HepG2 (cell line): ENCODE data around the gene TAT. TPM values are rescaled to one million over a fixed set of nuclear protein-coding genes. Genes with fewer than 3 reads are reported as not detected.

Experiments used
- CEBPG ChIP-seq: IDR thresholded peaks from 2 replicates; pipeline ENCODE4 v1.6.1; 2016
- JDP2 ChIP-seq: sonication (generic); formaldehyde crosslinking; IDR thresholded peaks from 2 replicates; pipeline ENCODE4 v1.8.1; 2022; ENCODE audit warnings: missing genetic modification reagents, borderline replicate concordance
- KDM5A ChIP-seq: fragments of 200-600 bp; sonication (generic); IDR thresholded peaks from 2 replicates; pipeline ENCODE4 v1.7.0; 2018; ENCODE audit warnings: antibody characterized with exemption, mild to moderate bottlenecking, low read length, borderline replicate concordance
- RFX3 ChIP-seq: IDR thresholded peaks from 2 replicates; pipeline ENCODE4 v1.6.1; 2016; ENCODE audit warnings: missing biosample characterization, missing genetic modification reagents
- SIN3B ChIP-seq: fragments of 150-350 bp; IDR thresholded peaks from 2 replicates; pipeline ENCODE4 v1.6.1; 2014; ENCODE audit warnings: low read length
- TOPORS ChIP-seq: sonication (generic); formaldehyde crosslinking; IDR thresholded peaks from 2 replicates; pipeline ENCODE4 v1.8.0; 2023; ENCODE audit warnings: mild to moderate bottlenecking, missing genetic modification reagents
- ZNF263 ChIP-seq: sonication (generic); formaldehyde crosslinking; IDR thresholded peaks from 2 replicates; pipeline ENCODE4 v1.4.0; 2020; ENCODE audit warnings: missing genetic modification reagents
- polyA plus RNA-seq, 8 experiments: library from polyadenylated mRNA; depleted of rRNA in 3 of 8; stranded (reverse) in 7 of 8; unstranded in 1 of 8; fragments of >200 nt; fragmentation: Illumina TruSeq in 4 of 8; extraction: Trizol in 4 of 8; gene quantifications; 2 replicates each; pipeline versions ENCODE4 v1.2.1 to v1.2.3, GENCODE V29; 2011 to 2016; ENCODE audit warnings: low read depth in 4 of 8, missing spikeins in 1 of 8, mixed read lengths in 1 of 8; ENCODE audit not compliant: insufficient read depth in 1 of 8
- total RNA-seq, 5 experiments: library from RNA; depleted of rRNA; stranded (reverse); fragments of >200 nt; fragmentation: Illumina TruSeq; extraction: Trizol; gene quantifications; 2 replicates each; pipeline ENCODE4 v1.2.3, GENCODE V29; 2016; ENCODE audit warnings: low read depth in 1 of 5
- TF ChIP-seq, protein P1 (sequence below): sonication (generic); formaldehyde crosslinking; IDR thresholded peaks from 2 replicates; pipeline ENCODE4 v1.5.1; 2020; ENCODE audit warnings: mild to moderate bottlenecking, moderate library complexity, missing genetic modification reagents
- TF ChIP-seq, protein P2 (sequence below): sonication (generic); formaldehyde crosslinking; IDR thresholded peaks from 2 replicates; pipeline ENCODE4 v1.4.0; 2020; ENCODE audit warnings: missing genetic modification reagents, borderline replicate concordance
- TF ChIP-seq, protein P3 (sequence below): sonication (generic); formaldehyde crosslinking; IDR thresholded peaks from 2 replicates; pipeline ENCODE4 v1.5.1; 2020; ENCODE audit warnings: missing genetic modification reagents, mild to moderate bottlenecking, borderline replicate concordance
- TF ChIP-seq, protein P4 (sequence below): fragments of 450-650 bp; IDR thresholded peaks from 2 replicates; pipeline ENCODE4 v1.6.1; 2016
- TF ChIP-seq, protein P5 (sequence below): sonication (generic); formaldehyde crosslinking; IDR thresholded peaks from 2 replicates; pipeline ENCODE4 v1.4.0; 2020; ENCODE audit warnings: missing genetic modification reagents, borderline replicate concordance
- TF ChIP-seq, protein P6 (sequence below): sonication (generic); formaldehyde crosslinking; IDR thresholded peaks from 2 replicates; pipeline ENCODE4 v1.8.1; 2023; ENCODE audit warnings: mild to moderate bottlenecking, missing genetic modification reagents
- TF ChIP-seq, protein P7 (sequence below): sonication (generic); formaldehyde crosslinking; IDR thresholded peaks from 2 replicates; pipeline ENCODE4 v1.8.0; 2022; ENCODE audit warnings: mild to moderate bottlenecking, missing genetic modification reagents; ENCODE audit not compliant: insufficient replicate concordance

Gene TAT
- total and polyA plus RNA-seq, 2 of the 13 experiments (the other 11 are each of a cell fraction or from before 2014, with no cell fraction given): 1.6 to 5.8 TPM

DNA sequence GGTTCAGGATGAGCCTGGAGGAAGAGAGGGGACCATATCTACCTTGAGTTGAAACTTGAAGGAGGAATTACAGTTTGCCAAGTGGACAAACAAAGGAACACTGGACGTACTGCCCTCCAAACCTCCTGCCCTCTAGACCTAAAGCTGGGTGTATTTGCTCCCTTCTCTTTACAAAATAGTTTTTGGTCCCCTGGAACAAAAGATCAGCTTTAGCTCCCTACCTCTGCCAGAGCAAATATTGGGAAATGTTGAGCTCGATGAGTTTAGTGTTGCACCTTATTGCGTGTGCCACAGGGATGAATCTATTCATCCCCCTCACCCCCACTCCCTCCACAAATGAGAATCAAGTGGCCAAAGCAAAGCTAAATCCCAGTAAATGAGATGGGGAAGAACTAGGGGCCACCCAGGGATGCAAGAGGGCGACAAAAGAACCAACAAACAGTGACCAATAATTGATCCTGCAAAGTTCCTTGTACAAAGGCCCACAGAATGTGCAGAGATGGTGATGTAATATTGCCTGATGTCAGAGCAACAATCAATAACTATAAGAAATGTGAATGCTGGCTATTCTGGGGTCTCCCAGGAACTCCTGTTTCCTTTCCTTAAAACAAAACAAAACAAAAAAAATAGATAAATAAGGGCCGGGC, 17.2 kb upstream of the TAT start (continued):
- TF ChIP-seq, protein P1, sequence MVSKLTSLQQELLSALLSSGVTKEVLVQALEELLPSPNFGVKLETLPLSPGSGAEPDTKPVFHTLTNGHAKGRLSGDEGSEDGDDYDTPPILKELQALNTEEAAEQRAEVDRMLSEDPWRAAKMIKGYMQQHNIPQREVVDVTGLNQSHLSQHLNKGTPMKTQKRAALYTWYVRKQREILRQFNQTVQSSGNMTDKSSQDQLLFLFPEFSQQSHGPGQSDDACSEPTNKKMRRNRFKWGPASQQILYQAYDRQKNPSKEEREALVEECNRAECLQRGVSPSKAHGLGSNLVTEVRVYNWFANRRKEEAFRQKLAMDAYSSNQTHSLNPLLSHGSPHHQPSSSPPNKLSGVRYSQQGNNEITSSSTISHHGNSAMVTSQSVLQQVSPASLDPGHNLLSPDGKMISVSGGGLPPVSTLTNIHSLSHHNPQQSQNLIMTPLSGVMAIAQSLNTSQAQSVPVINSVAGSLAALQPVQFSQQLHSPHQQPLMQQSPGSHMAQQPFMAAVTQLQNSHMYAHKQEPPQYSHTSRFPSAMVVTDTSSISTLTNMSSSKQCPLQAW: no peak
- TF ChIP-seq KDM5A (no peak), CEBPG (CRISPR knock-in tag) (peak; percentile 99), JDP2 (CRISPR knock-in tag) (no peak), RFX3 (no peak), TOPORS (0 out of 2 replicates have a peak, but pooled peaks have one; percentile 46), SIN3B (no peak), ZNF263 (CRISPR knock-in tag) (peak; percentile 83)
- TF ChIP-seq, protein P2, sequence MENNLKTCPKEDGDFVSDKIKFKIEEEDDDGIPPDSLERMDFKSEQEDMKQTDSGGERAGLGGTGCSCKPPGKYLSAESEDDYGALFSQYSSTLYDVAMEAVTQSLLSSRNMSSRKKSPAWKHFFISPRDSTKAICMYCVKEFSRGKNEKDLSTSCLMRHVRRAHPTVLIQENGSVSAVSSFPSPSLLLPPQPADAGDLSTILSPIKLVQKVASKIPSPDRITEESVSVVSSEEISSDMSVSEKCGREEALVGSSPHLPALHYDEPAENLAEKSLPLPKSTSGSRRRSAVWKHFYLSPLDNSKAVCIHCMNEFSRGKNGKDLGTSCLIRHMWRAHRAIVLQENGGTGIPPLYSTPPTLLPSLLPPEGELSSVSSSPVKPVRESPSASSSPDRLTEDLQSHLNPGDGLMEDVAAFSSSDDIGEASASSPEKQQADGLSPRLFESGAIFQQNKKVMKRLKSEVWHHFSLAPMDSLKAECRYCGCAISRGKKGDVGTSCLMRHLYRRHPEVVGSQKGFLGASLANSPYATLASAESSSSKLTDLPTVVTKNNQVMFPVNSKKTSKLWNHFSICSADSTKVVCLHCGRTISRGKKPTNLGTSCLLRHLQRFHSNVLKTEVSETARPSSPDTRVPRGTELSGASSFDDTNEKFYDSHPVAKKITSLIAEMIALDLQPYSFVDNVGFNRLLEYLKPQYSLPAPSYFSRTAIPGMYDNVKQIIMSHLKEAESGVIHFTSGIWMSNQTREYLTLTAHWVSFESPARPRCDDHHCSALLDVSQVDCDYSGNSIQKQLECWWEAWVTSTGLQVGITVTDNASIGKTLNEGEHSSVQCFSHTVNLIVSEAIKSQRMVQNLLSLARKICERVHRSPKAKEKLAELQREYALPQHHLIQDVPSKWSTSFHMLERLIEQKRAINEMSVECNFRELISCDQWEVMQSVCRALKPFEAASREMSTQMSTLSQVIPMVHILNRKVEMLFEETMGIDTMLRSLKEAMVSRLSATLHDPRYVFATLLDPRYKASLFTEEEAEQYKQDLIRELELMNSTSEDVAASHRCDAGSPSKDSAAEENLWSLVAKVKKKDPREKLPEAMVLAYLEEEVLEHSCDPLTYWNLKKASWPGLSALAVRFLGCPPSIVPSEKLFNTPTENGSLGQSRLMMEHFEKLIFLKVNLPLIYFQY (CRISPR knock-in tag): 0 out of 2 replicates have a peak, but pooled peaks have one; percentile 66
- TF ChIP-seq, protein P3, sequence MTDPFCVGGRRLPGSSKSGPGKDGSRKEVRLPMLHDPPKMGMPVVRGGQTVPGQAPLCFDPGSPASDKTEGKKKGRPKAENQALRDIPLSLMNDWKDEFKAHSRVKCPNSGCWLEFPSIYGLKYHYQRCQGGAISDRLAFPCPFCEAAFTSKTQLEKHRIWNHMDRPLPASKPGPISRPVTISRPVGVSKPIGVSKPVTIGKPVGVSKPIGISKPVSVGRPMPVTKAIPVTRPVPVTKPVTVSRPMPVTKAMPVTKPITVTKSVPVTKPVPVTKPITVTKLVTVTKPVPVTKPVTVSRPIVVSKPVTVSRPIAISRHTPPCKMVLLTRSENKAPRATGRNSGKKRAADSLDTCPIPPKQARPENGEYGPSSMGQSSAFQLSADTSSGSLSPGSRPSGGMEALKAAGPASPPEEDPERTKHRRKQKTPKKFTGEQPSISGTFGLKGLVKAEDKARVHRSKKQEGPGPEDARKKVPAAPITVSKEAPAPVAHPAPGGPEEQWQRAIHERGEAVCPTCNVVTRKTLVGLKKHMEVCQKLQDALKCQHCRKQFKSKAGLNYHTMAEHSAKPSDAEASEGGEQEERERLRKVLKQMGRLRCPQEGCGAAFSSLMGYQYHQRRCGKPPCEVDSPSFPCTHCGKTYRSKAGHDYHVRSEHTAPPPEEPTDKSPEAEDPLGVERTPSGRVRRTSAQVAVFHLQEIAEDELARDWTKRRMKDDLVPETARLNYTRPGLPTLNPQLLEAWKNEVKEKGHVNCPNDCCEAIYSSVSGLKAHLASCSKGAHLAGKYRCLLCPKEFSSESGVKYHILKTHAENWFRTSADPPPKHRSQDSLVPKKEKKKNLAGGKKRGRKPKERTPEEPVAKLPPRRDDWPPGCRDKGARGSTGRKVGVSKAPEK: no peak
- TF ChIP-seq, protein P4, sequence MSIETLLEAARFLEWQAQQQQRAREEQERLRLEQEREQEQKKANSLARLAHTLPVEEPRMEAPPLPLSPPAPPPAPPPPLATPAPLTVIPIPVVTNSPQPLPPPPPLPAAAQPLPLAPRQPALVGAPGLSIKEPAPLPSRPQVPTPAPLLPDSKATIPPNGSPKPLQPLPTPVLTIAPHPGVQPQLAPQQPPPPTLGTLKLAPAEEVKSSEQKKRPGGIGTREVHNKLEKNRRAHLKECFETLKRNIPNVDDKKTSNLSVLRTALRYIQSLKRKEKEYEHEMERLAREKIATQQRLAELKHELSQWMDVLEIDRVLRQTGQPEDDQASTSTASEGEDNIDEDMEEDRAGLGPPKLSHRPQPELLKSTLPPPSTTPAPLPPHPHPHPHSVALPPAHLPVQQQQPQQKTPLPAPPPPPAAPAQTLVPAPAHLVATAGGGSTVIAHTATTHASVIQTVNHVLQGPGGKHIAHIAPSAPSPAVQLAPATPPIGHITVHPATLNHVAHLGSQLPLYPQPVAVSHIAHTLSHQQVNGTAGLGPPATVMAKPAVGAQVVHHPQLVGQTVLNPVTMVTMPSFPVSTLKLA: no peak
- TF ChIP-seq, protein P5, sequence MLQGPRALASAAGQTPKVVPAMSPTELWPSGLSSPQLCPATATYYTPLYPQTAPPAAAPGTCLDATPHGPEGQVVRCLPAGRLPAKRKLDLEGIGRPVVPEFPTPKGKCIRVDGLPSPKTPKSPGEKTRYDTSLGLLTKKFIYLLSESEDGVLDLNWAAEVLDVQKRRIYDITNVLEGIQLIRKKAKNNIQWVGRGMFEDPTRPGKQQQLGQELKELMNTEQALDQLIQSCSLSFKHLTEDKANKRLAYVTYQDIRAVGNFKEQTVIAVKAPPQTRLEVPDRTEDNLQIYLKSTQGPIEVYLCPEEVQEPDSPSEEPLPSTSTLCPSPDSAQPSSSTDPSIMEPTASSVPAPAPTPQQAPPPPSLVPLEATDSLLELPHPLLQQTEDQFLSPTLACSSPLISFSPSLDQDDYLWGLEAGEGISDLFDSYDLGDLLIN (CRISPR knock-in tag): no peak
- TF ChIP-seq, protein P6, sequence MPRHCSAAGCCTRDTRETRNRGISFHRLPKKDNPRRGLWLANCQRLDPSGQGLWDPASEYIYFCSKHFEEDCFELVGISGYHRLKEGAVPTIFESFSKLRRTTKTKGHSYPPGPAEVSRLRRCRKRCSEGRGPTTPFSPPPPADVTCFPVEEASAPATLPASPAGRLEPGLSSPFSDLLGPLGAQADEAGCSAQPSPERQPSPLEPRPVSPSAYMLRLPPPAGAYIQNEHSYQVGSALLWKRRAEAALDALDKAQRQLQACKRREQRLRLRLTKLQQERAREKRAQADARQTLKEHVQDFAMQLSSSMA (CRISPR knock-in tag): no peak
- TF ChIP-seq, protein P7, sequence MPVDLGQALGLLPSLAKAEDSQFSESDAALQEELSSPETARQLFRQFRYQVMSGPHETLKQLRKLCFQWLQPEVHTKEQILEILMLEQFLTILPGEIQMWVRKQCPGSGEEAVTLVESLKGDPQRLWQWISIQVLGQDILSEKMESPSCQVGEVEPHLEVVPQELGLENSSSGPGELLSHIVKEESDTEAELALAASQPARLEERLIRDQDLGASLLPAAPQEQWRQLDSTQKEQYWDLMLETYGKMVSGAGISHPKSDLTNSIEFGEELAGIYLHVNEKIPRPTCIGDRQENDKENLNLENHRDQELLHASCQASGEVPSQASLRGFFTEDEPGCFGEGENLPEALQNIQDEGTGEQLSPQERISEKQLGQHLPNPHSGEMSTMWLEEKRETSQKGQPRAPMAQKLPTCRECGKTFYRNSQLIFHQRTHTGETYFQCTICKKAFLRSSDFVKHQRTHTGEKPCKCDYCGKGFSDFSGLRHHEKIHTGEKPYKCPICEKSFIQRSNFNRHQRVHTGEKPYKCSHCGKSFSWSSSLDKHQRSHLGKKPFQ: no peak
